Hepatocyte (in vitro differentiated cells): ENCODE measurements around the gene TOGARAM2. TPM values are rescaled to one million over a fixed set of nuclear protein-coding genes. Genes with fewer than 3 reads are reported as not detected.
"Not testable (repeated sequence)": the region's sequence is repeated elsewhere in the genome, so short reads cannot be mapped to it uniquely, and the experiment has no call there.

Experiments used
- DNase-seq: peaks from one replicate; pipeline ENCODE4 v3.0.0-alpha.2; 2016; ENCODE audit warnings: low spot score
- H2AFZ ChIP-seq: fragments of 200-600 bp; sonication (generic); 2 replicates; pipeline ENCODE4 v1.6.0; 2016; ENCODE audit warnings: antibody characterized with exemption, mild to moderate bottlenecking
- H3K27ac ChIP-seq: fragments of 200-600 bp; sonication (generic); 2 replicates; pipeline ENCODE4 v1.5.1; 2016; ENCODE audit warnings: mild to moderate bottlenecking
- H3K27me3 ChIP-seq: fragments of 200-600 bp; sonication (generic); 2 replicates; pipeline ENCODE4 v1.6.1; 2016
- H3K36me3 ChIP-seq: fragments of 200-600 bp; sonication (generic); replicated peaks from 2 replicates; pipeline ENCODE4 v1.5.1; 2016; ENCODE audit warnings: low read depth; ENCODE audit not compliant: insufficient read depth
- H3K4me1 ChIP-seq: fragments of 200-600 bp; sonication (generic); 2 replicates; pipeline ENCODE4 v1.5.1; 2016; ENCODE audit warnings: mild to moderate bottlenecking, moderate library complexity; ENCODE audit not compliant: insufficient read depth
- H3K4me2 ChIP-seq: fragments of 200-600 bp; sonication (generic); 2 replicates; pipeline ENCODE4 v1.6.0; 2016
- H3K4me3 ChIP-seq: fragments of 200-600 bp; sonication (generic); 2 replicates; pipeline ENCODE4 v1.5.1; 2016; ENCODE audit warnings: mild to moderate bottlenecking
- H3K79me2 ChIP-seq: fragments of 200-600 bp; sonication (generic); 2 replicates; pipeline ENCODE4 v1.6.0; 2017; ENCODE audit warnings: mild to moderate bottlenecking
- H3K9me2 ChIP-seq: fragments of 200-600 bp; sonication (generic); replicated peaks from 2 replicates; pipeline ENCODE4 v1.6.0; 2017; ENCODE audit warnings: mild to moderate bottlenecking; ENCODE audit not compliant: insufficient read depth
- H3K9me3 ChIP-seq: fragments of 200-600 bp; sonication (generic); 2 replicates; pipeline ENCODE4 v1.5.1; 2016; ENCODE audit warnings: low read depth, mild to moderate bottlenecking
- H4K20me1 ChIP-seq: fragments of 200-600 bp; sonication (generic); 2 replicates; pipeline ENCODE4 v1.6.0; 2016; ENCODE audit warnings: mild to moderate bottlenecking; ENCODE audit not compliant: insufficient read depth, poor library complexity, severe bottlenecking
- CTCF ChIP-seq: fragments of 200-600 bp; sonication (generic); IDR thresholded peaks from 2 replicates; pipeline ENCODE4 v1.5.1; 2016; ENCODE audit warnings: antibody characterized with exemption, mild to moderate bottlenecking; ENCODE audit not compliant: poor library complexity
- EZH2 ChIP-seq: fragments of 200-600 bp; sonication (generic); IDR thresholded peaks from 2 replicates; pipeline ENCODE4 v1.6.1; 2016; ENCODE audit warnings: antibody characterized with exemption, mild to moderate bottlenecking, borderline replicate concordance
- EZH2phosphoT487 ChIP-seq: fragments of 200-600 bp; sonication (generic); IDR thresholded peaks from one replicate; pipeline ENCODE4 v1.6.1; 2018; ENCODE audit warnings: antibody characterized with exemption, mild to moderate bottlenecking, low read depth, moderate library complexity; ENCODE audit not compliant: unreplicated experiment, severe bottlenecking
- WGBS: methylation state at CpG from one replicate; pipeline ENCODE4 v1.1.6; 2016; ENCODE audit warnings: low lambda C conversion rate; ENCODE audit errors: missing lambda C conversion rate; 5-methylcytosine and 5-hydroxymethylcytosine counted together
- polyA plus RNA-seq: library from polyadenylated mRNA; unstranded; fragments of >200 nt; fragmentation: Nextera tagmentation; extraction: Ambion mirVana; gene quantifications from 2 replicates; pipeline ENCODE4 v1.2.1, GENCODE V29; 2016
- total RNA-seq: library from RNA; depleted of rRNA; stranded (reverse); fragments of >200 nt; gene quantifications from 2 replicates; pipeline ENCODE4 v1.2.3, GENCODE V29; 2014

The TOGARAM2 gene
- total and polyA plus RNA-seq, 2 experiments from 2014 or later: 0.47 to 1.3 TPM

DNA sequence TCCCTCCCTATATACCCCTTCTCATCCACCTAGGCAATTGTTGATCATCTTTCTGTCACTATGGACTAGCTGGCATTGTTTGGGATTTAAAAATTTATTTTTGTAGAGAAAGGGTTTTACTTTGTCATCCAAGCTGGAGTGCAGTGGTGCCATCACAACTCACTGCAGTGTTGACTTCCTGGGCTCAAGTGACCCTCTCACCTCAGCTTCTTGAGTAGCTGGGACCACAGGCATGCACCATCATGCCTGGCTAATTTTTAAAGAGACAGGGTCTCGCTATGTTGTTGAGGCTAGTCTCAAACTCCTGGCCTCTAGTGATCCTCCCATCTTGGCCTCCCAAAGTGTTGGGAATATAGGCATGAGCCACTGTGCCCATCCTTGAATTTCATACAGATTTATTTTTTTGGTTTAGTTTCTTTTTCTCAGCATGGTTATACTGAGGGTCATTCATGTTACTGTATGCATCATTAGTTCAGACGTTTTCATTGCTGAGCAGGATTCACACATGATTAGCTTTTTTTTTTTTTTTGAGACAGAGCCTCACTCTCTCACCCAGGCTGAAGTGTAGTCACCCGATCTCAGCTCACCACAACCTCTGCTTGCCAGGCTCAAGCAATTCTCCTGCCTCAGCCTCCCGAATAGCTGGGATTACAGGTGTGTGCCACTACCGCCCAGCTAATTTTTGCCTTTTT lies 101.9 kb downstream of the TOGARAM2 start:
- no peak for TF ChIP-seq CTCF
- TF ChIP-seq EZH2phosphoT487: no peak
- TF ChIP-seq EZH2: no peak
- WGBS: 82% methylated on average over 5 of the region's 5 CpGs
- H3K4me2 ChIP-seq: no peak overlapping the region
- no peaks in the 10 kb centered on the region for H3K36me3 ChIP-seq
- H4K20me1 ChIP-seq: no peaks in the 10 kb centered on the region
- no peaks in the 10 kb centered on the region for H3K9me3 ChIP-seq
- DNase-seq: no peak
- no peaks in the 10 kb centered on the region for H3K4me1 ChIP-seq
- H3K4me3 ChIP-seq: no peak overlapping the region
- H3K27ac ChIP-seq: no peak overlapping the region
- no peaks in the 10 kb centered on the region for H3K27me3 ChIP-seq
- no peaks in the 10 kb centered on the region for H3K9me2 ChIP-seq
- no peak overlapping the region for H2AFZ ChIP-seq
- no peaks in the 10 kb centered on the region for H3K79me2 ChIP-seq

GRCh38 chr2:29084554-29084953 lies 103.5 kb downstream of the TOGARAM2 start:
- H3K36me3 ChIP-seq: no peaks in the 10 kb centered on the region
- no peaks in the 10 kb centered on the region for H3K27me3 ChIP-seq
- H2AFZ ChIP-seq: no peak overlapping the region
- WGBS: 96% methylated on average over 1 of the region's 1 CpG
- no peaks in the 10 kb centered on the region for H4K20me1 ChIP-seq
- no peaks in the 10 kb centered on the region for H3K79me2 ChIP-seq
- no peak overlapping the region for H3K27ac ChIP-seq
- TF ChIP-seq EZH2 (no peak), EZH2phosphoT487 (no peak), CTCF (no peak)
- no peaks in the 10 kb centered on the region for H3K4me1 ChIP-seq
- no peaks in the 10 kb centered on the region for H3K9me2 ChIP-seq
- no peak overlapping the region for H3K4me2 ChIP-seq
- no peak overlapping the region for H3K4me3 ChIP-seq
- no peaks in the 10 kb centered on the region for H3K9me3 ChIP-seq
- DNase-seq: no peak

DNA sequence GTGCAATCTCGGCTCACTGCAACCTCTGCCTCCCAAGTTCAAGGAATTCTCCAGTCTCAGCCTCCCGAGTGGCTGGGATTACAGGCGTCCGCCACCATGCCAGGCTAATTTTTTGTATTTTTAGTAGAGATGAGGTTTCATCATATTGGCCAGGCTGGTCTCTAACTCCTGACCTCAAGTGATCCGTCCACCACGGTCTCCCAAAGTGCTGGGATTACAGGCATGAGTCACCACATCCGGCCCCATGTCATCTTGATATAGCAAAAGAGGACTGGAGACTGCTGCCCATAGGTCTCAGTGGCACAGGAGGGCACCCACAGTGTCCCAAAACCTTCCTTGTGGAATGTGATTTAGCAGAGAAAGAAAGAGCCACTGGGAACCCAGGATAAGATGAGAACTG lies 109.2 kb downstream of the TOGARAM2 start:
- H3K9me3 ChIP-seq, H3K27ac ChIP-seq, H3K36me3 ChIP-seq, H3K79me2 ChIP-seq, H2AFZ ChIP-seq, H3K4me1 ChIP-seq, H3K4me2 ChIP-seq, H3K27me3 ChIP-seq, H4K20me1 ChIP-seq, DNase-seq, H3K4me3 ChIP-seq, H3K9me2 ChIP-seq: not testable (repeated sequence)
- WGBS: 88% methylated on average over 7 of the region's 7 CpGs

DNA sequence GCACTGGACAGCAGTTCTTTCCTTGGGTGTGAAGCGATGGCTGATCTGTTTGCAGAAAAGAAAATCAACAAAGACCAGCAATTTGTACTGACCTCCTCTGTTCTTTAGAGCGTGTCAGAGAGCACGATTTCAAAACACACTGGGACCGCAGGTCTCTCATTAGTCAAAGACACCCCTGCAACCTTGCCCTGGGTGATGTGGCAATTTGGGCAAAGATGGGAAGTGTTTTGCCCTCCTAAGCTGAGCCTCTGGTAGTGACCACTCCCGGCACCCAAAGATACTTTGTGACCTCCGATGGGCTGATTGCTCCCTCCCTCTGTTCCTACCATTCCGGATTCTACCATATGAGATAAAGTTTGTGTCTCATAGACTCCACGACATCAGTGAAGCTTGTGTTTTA lies 115.9 kb downstream of the TOGARAM2 start:
- no peak for TF ChIP-seq CTCF
- no peak for TF ChIP-seq EZH2phosphoT487
- H3K4me1 ChIP-seq: no peaks in the 10 kb centered on the region
- H3K4me2 ChIP-seq: no peak overlapping the region
- no peak overlapping the region for H2AFZ ChIP-seq
- no peaks in the 10 kb centered on the region for H4K20me1 ChIP-seq
- no peaks in the 10 kb centered on the region for H3K36me3 ChIP-seq
- no peak for DNase-seq
- H3K79me2 ChIP-seq: no peaks in the 10 kb centered on the region
- H3K27me3 ChIP-seq: no peaks in the 10 kb centered on the region
- H3K9me3 ChIP-seq: no peaks in the 10 kb centered on the region
- H3K9me2 ChIP-seq: no peaks in the 10 kb centered on the region
- no peak overlapping the region for H3K27ac ChIP-seq
- H3K4me3 ChIP-seq: no peak overlapping the region
- 85% methylated on average over 8 of the region's 8 CpGs for WGBS
